Lung (tissue), 12 donors: ENCODE measurements around the gene TNK2. TPM values are rescaled to one million over a fixed set of nuclear protein-coding genes. Genes with fewer than 3 reads are reported as not detected.

ENCODE experiments used
- ATAC-seq: fragments of 200-7000 bp; cut with Tn5 transposase; one replicate; pipeline ENCODE4 v1.9.1; 2020; ENCODE audit warnings: moderate number of reproducible peaks; ENCODE audit not compliant: insufficient read depth, low FRiP score
- DNase-seq, 3 donors: peaks; one replicate each; pipeline ENCODE4 v3.0.0-alpha.2; 2013 to 2017
- H3K27ac ChIP-seq, 2 donors: one replicate each; pipeline ENCODE4 v1.5.1; 2013; ENCODE audit warnings: mild to moderate bottlenecking in 2 of 2, moderate library complexity in 2 of 2, control low read depth in 1 of 2, inconsistent platforms in 1 of 2, low read depth in 1 of 2, low read length in 1 of 2
- H3K27me3 ChIP-seq, 3 donors: one replicate each; pipeline ENCODE4 v1.5.1; 2013; ENCODE audit warnings: low read length in 2 of 3; ENCODE audit not compliant: control insufficient read depth in 3 of 3, insufficient read depth in 3 of 3
- H3K36me3 ChIP-seq, 4 donors: one replicate each; pipeline ENCODE4 v1.5.1; 2013; ENCODE audit warnings: low read length in 4 of 4, mild to moderate bottlenecking in 1 of 4, moderate library complexity in 1 of 4; ENCODE audit not compliant: control insufficient read depth in 4 of 4, insufficient read depth in 4 of 4
- H3K4me1 ChIP-seq, 5 donors: one replicate each; pipeline ENCODE4 v1.5.1; 2013; ENCODE audit warnings: low read length in 5 of 5, mild to moderate bottlenecking in 2 of 5, moderate library complexity in 1 of 5; ENCODE audit not compliant: control insufficient read depth in 5 of 5, insufficient read depth in 5 of 5
- H3K4me3 ChIP-seq: one replicate; pipeline ENCODE4 v1.5.1; 2013; ENCODE audit warnings: mild to moderate bottlenecking, control low read depth, moderate library complexity
- H3K9ac ChIP-seq, 2 donors: one replicate each; pipeline ENCODE4 v1.5.1; 2013; ENCODE audit warnings: low read length in 2 of 2, control low read depth in 1 of 2; ENCODE audit not compliant: insufficient read depth in 1 of 2
- H3K9me3 ChIP-seq, 4 donors: one replicate each; pipeline ENCODE4 v1.5.1; 2013; ENCODE audit warnings: low read length in 3 of 4, mild to moderate bottlenecking in 1 of 4, moderate library complexity in 1 of 4; ENCODE audit not compliant: control insufficient read depth in 4 of 4, insufficient read depth in 3 of 4
- whole genome bisulfite sequencing, 2 donors: extraction: QIAGEN DNeasy Blood & Tissue Kit; methylation state at CpG; one replicate each; pipeline ENCODE4 v1.1.7; 2013; 5-methylcytosine and 5-hydroxymethylcytosine counted together
- polyA plus RNA-seq, 2 donors: library from polyadenylated mRNA; stranded (reverse); fragments of 200-250 nt; gene quantifications; one replicate each; pipeline ENCODE4 v1.2.1, GENCODE V29; 2013
- total RNA-seq, 2 donors: library from RNA; depleted of rRNA in 1 of 2; stranded (reverse); fragments of >200 nt in 1 of 2; gene quantifications; one replicate each; pipeline ENCODE4 v1.2.1, GENCODE V29; 2014 to 2021
- TF ChIP-seq, protein P1 (sequence below): IDR thresholded peaks from 2 replicates; pipeline ENCODE4 v1.5.1; 2012; ENCODE audit warnings: mild to moderate bottlenecking; ENCODE audit errors: control extremely low read depth, extremely low read depth
- donor health status: control.
- donor health status: control.
- donor health status: Bipolar disorder and iron deficiency.
- donor health status: healthy.
- donor health status: DM: yes; HTN: yes; CAD: no.

Gene TNK2
- total and polyA plus RNA-seq, 4 donors = 15.0 to 63.5 (median 35.6) TPM

DNA sequence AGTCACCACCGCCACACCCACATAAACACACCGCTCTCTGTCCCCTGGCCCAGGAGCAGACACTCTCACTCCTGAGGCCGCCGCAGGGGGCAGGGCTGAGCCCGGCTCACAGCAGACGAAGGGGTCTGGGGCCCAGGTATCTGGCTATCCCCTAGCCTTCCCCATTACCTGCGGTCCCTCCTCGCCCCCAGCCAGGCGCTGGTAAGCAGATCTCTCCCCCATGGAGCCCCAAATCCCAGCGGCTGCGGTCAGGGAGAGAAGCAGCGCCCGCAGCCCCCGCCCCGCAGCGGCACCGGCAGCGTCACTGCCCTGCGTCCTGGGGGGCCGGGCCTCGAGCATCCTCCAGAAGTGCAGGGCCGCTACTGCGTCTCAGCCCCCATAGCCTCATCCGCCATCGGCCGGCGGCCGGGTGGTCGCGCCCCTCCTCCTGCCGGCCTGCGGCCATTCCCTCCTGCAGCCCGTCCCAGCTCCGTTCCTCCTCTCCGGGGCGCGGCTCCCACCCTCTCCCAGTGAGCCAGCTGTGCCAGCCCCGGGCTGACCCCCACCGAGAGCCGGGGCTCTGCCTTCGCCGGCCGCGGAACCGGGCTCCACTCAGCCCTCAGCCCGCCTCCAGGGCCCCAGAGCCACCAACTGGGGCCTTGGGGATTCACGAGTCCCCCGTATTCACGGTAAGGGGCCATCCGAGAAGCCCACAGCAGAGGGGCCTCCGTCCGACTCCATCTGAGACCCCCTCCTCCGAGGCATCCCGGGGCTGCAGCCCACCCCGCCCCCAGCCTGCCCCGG lies 13.1 kb downstream of the TNK2 start:
- ATAC-seq (peak; percentile 58), DNase-seq (peak; percentile 54 to 66 (median 59))
- WGBS, 2 donors = 0 to 1% methylated on average over 46 to 56 of the region's 56 CpGs
- Histone ChIP-seq H3K27ac (peak overlapping the region; percentile 94 to 95), H3K9ac (peak overlapping the region in 1 of 2 donors; percentile 80), H3K9me3 (no peaks in the 10 kb centered on the region), H3K4me1 (peaks cover 0 to 66% (median 37%) of the 10 kb centered on the region in 5 donors), H3K4me3 (peak overlapping the region; percentile 48), H3K36me3 (peaks cover 0 to 2% (median 0%) of the 10 kb centered on the region in 4 donors), H3K27me3 (no peaks in the 10 kb centered on the region)
- TF ChIP-seq, protein P1, sequence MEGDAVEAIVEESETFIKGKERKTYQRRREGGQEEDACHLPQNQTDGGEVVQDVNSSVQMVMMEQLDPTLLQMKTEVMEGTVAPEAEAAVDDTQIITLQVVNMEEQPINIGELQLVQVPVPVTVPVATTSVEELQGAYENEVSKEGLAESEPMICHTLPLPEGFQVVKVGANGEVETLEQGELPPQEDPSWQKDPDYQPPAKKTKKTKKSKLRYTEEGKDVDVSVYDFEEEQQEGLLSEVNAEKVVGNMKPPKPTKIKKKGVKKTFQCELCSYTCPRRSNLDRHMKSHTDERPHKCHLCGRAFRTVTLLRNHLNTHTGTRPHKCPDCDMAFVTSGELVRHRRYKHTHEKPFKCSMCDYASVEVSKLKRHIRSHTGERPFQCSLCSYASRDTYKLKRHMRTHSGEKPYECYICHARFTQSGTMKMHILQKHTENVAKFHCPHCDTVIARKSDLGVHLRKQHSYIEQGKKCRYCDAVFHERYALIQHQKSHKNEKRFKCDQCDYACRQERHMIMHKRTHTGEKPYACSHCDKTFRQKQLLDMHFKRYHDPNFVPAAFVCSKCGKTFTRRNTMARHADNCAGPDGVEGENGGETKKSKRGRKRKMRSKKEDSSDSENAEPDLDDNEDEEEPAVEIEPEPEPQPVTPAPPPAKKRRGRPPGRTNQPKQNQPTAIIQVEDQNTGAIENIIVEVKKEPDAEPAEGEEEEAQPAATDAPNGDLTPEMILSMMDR = no peak

DNA sequence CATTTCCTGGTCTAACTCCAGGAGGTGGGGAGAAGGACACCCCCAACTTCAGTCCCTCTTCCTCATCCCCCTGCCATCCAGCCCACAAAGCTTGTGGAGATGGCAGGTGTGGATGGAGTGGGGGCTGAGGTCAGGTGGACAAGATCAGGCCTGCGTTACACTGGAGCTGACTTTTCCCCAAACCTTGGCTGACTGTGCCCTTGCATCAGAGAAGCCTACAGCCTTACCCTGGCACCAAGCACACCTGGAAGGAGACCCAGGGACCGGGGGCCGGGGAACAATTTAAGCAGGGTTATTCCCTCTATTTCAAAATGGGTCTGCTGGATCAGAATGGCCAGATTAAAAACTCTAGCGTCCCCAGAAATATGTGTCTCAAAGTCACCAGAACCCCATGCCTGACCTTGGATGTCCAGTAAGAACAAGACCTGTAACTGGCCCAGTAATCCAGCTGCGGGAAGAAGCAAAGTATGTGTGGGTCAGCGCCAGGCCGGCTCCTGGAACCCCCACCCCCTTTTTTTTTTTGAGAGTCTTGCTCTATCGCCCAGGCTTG lies 14.4 kb downstream of the TNK2 start:
- no peak overlapping the region for H3K27ac ChIP-seq
- H3K27me3 ChIP-seq = no peaks in the 10 kb centered on the region
- H3K4me1 ChIP-seq = peaks cover 0 to 72% (median 39%) of the 10 kb centered on the region in 5 donors
- DNase-seq = no peak
- no peak overlapping the region for H3K4me3 ChIP-seq
- TF ChIP-seq, protein P1 = no peak
- H3K9ac ChIP-seq = peak overlapping the region in 1 of 2 donors; percentile 47
- no peaks in the 10 kb centered on the region for H3K9me3 ChIP-seq
- H3K36me3 ChIP-seq = no peaks in the 10 kb centered on the region
- no peak for ATAC-seq
- WGBS, 2 donors = 82 to 87% methylated on average over 8 of the region's 8 CpGs

DNA sequence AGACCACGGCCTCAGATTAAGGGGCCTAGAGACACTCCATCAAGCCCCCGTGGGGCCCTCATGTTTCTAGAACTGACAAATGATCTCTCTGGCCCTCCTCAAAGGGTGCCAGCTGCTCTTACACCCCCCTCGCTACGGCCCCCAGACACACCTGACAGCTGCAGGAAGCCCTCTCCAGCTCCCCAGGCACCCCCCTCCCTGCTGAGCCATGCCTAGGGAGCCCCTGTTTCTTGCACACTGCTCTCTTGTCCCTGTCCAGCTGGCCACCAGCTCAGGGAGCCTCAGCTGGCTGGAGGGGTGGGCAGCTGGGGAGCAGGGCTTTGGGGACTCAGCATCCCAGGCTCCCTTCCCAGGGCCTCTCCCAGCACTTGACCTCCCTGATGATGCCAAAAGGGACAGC lies 14.8 kb downstream of the TNK2 start:
- no peaks in the 10 kb centered on the region for H3K9me3 ChIP-seq
- H3K27me3 ChIP-seq = no peaks in the 10 kb centered on the region
- peak overlapping the region in 1 of 2 donors; percentile 31 for H3K27ac ChIP-seq
- DNase-seq (peak in 2 of 3 donors; percentile 23 to 25), ATAC-seq (no peak)
- 50 to 53% methylated on average over 4 of the region's 4 CpGs for WGBS, 2 donors
- H3K4me1 ChIP-seq = peaks cover 0 to 72% (median 39%) of the 10 kb centered on the region in 5 donors
- H3K36me3 ChIP-seq = no peaks in the 10 kb centered on the region
- no peak overlapping the region for H3K4me3 ChIP-seq
- H3K9ac ChIP-seq = peak overlapping the region in 1 of 2 donors; percentile 47
- TF ChIP-seq, protein P1 = no peak
